Keratinocyte (primary cell): ENCODE data around the gene ATP6V0A1. TPM values are rescaled to one million over a fixed set of nuclear protein-coding genes. Genes with fewer than 3 reads are reported as not detected.

ENCODE experiments used
- DNase-seq: peaks from one replicate; pipeline ENCODE4 v3.0.0-alpha.2; 2011; ENCODE audit warnings: low read depth, missing footprints, low spot score
- FAIRE-seq: peaks from 2 replicates; lab custom pipeline; 2011; peaks lifted over from hg19 to GRCh38; lab: Jason Lieb, UNC
- H2AFZ ChIP-seq: 2 replicates; pipeline ENCODE4 v1.6.0; 2012; ENCODE audit warnings: low read length, control low read depth, inconsistent platforms; ENCODE audit not compliant: control insufficient read depth
- H3K27ac ChIP-seq: 2 replicates; pipeline ENCODE4 v1.5.1; 2011; ENCODE audit warnings: low read length; ENCODE audit not compliant: control insufficient read depth, insufficient read depth
- H3K27me3 ChIP-seq: 3 replicates; pipeline ENCODE4 v1.6.0; 2011; ENCODE audit warnings: low read length; ENCODE audit not compliant: control insufficient read depth, insufficient read depth; ENCODE audit errors: extremely low read depth
- H3K36me3 ChIP-seq, 2 experiments: 2 replicates in 1 of 2; 3 replicates in 1 of 2; pipeline ENCODE4 v1.5.1; 2011; ENCODE audit warnings: low read length in 2 of 2, mild to moderate bottlenecking in 1 of 2; ENCODE audit not compliant: control insufficient read depth in 2 of 2, insufficient read depth in 2 of 2; ENCODE audit errors: extremely low read depth in 1 of 2
- H3K4me1 ChIP-seq: 3 replicates; pipeline ENCODE4 v1.5.1; 2011; ENCODE audit warnings: low read length; ENCODE audit not compliant: control insufficient read depth, insufficient read depth; ENCODE audit errors: extremely low read depth
- H3K4me2 ChIP-seq: 3 replicates; pipeline ENCODE4 v1.6.0; 2011; ENCODE audit warnings: low read depth, low read length; ENCODE audit not compliant: control insufficient read depth, insufficient read depth; ENCODE audit errors: extremely low read depth
- H3K4me3 ChIP-seq, 3 experiments: fragments of 200-600 bp in 1 of 3; sonication (generic) in 1 of 3; 2 replicates in 2 of 3; 3 replicates in 1 of 3; pipeline ENCODE4 v1.5.1; 2011 to 2016; ENCODE audit warnings: low read length in 3 of 3, mild to moderate bottlenecking in 3 of 3, control low read depth in 2 of 3, inconsistent platforms in 1 of 3, low read depth in 1 of 3, mixed read lengths in 1 of 3, mixed run types in 1 of 3, moderate library complexity in 1 of 3; ENCODE audit not compliant: control insufficient read depth in 2 of 3, insufficient read depth in 2 of 3; ENCODE audit errors: extremely low read depth in 1 of 3
- H3K79me2 ChIP-seq: 2 replicates; pipeline ENCODE4 v1.6.0; 2012; ENCODE audit warnings: low read length; ENCODE audit not compliant: control insufficient read depth, insufficient read depth
- H3K9ac ChIP-seq: 3 replicates; pipeline ENCODE4 v1.6.0; 2011; ENCODE audit warnings: low read length; ENCODE audit not compliant: control insufficient read depth, insufficient read depth; ENCODE audit errors: extremely low read depth
- H3K9me1 ChIP-seq: 3 replicates; pipeline ENCODE4 v1.6.0; 2011; ENCODE audit warnings: low read length; ENCODE audit not compliant: control insufficient read depth, insufficient read depth; ENCODE audit errors: extremely low read depth
- H3K9me3 ChIP-seq: 2 replicates; pipeline ENCODE4 v1.5.1; 2012; ENCODE audit warnings: low read depth, low read length; ENCODE audit not compliant: control insufficient read depth
- H4K20me1 ChIP-seq: 3 replicates; pipeline ENCODE4 v1.6.0; 2011; ENCODE audit warnings: low read length; ENCODE audit not compliant: control insufficient read depth, insufficient read depth; ENCODE audit errors: extremely low read depth
- CTCF ChIP-seq, 3 experiments: IDR thresholded peaks in 1 of 3; conservative IDR thresholded peaks in 1 of 3; optimal IDR thresholded peaks in 1 of 3; 2 replicates in 2 of 3; 3 replicates in 1 of 3; pipeline versions ENCODE3 to v1.5.1; 2011; ENCODE audit warnings: low read length in 3 of 3, mild to moderate bottlenecking in 3 of 3, moderate library complexity in 2 of 3, control low read depth in 1 of 3, inconsistent platforms in 1 of 3; ENCODE audit not compliant: insufficient read depth in 2 of 3; ENCODE audit errors: extremely low read depth in 1 of 3
- EZH2 ChIP-seq: IDR thresholded peaks from one replicate; pipeline ENCODE4 v1.6.1; 2012; ENCODE audit warnings: inconsistent platforms, mild to moderate bottlenecking, low read length, moderate library complexity
- dilution Hi-C: fragments of 300-500 bp; cut with MboI; formaldehyde crosslinking; loops from one replicate; pipeline ENCODE4 v1.7.0; 2020; ENCODE audit warnings: low sequenced_read_pairs; ENCODE audit not compliant: extremely low pct_ligation_motif_present
- polyA plus RNA-seq, 5 experiments: library from polyadenylated mRNA; depleted of rRNA in 3 of 5; stranded (reverse) in 3 of 5; stranded (forward) in 1 of 5; unstranded in 1 of 5; fragments of >200 nt; gene quantifications; 1 replicate in 1 of 5; 2 replicates in 3 of 5; 3 replicates in 1 of 5; pipeline versions ENCODE4 v1.2.1 to v1.2.3, GENCODE V29; 2011 to 2012; ENCODE audit warnings: missing spikeins in 2 of 5, low read depth in 1 of 5, low replicate concordance in 1 of 5

Gene ATP6V0A1
- polyA plus RNA-seq, 1 donor (not counting 4 experiments of a cell fraction or from before 2014, with no cell fraction given) = 24.0 TPM

GRCh38 chr17:42475835-42476234 is 17.2 kb downstream of the ATP6V0A1 start:
- H3K4me3 ChIP-seq = no peak overlapping the region
- TF ChIP-seq EZH2 = no peak
- TF ChIP-seq CTCF (optimal IDR thresholded peaks at IDR 0.05 in 1 of 3, IDR thresholded peaks at IDR 0.05 in 1 of 3, conservative IDR thresholded peaks at IDR 0.05 in 1 of 3; ENCODE audit: extremely low read depth in 1 of 3, insufficient read depth in 2 of 3, low read length in 3 of 3) = no peak
- no peak overlapping the region for H3K4me2 ChIP-seq
- no peaks in the 10 kb centered on the region for H3K79me2 ChIP-seq
- H3K27me3 ChIP-seq = no peaks in the 10 kb centered on the region
- no peak overlapping the region for H3K9ac ChIP-seq
- H3K9me3 ChIP-seq = no peaks in the 10 kb centered on the region
- H3K4me1 ChIP-seq = no peaks in the 10 kb centered on the region
- no peak for DNase-seq
- no peak overlapping the region for H3K27ac ChIP-seq
- H4K20me1 ChIP-seq = no peaks in the 10 kb centered on the region
- dilution Hi-C loops = no loop called here
- H3K9me1 ChIP-seq = no peaks in the 10 kb centered on the region
- no peak for FAIRE-seq
- no peak overlapping the region for H2AFZ ChIP-seq
- peaks cover 0 to 18% of the 10 kb centered on the region in 2 experiments for H3K36me3 ChIP-seq

- no peak for DNase-seq
- no peak overlapping the region for H3K4me3 ChIP-seq
- no peak for FAIRE-seq
- dilution Hi-C loops = no loop called here
- H3K4me1 ChIP-seq = no peaks in the 10 kb centered on the region
- no peaks in the 10 kb centered on the region for H3K79me2 ChIP-seq
- no peak overlapping the region for H2AFZ ChIP-seq
- no peak overlapping the region for H3K27ac ChIP-seq
- H4K20me1 ChIP-seq = no peaks in the 10 kb centered on the region
- no peaks in the 10 kb centered on the region for H3K9me3 ChIP-seq
- H3K9ac ChIP-seq = no peak overlapping the region
- H3K9me1 ChIP-seq = no peaks in the 10 kb centered on the region
- no peak overlapping the region for H3K4me2 ChIP-seq
- no peaks in the 10 kb centered on the region for H3K27me3 ChIP-seq
- H3K36me3 ChIP-seq = peaks cover 0 to 17% of the 10 kb centered on the region in 2 experiments
- TF ChIP-seq EZH2 (no peak), CTCF (optimal IDR thresholded peaks at IDR 0.05 in 1 of 3, IDR thresholded peaks at IDR 0.05 in 1 of 3, conservative IDR thresholded peaks at IDR 0.05 in 1 of 3; ENCODE audit: extremely low read depth in 1 of 3, insufficient read depth in 2 of 3, low read length in 3 of 3) (no peak)
These were observed 17.7 kb downstream of the ATP6V0A1 start for GRCh38 chr17:42476411-42476810.
